HepG2 (cell line): ENCODE data around the gene PRDX6. TPM values are rescaled to one million over a fixed set of nuclear protein-coding genes. Genes with fewer than 3 reads are reported as not detected.
"Not testable (repeated sequence)": the region's sequence is repeated elsewhere in the genome, so short reads cannot be mapped to it uniquely, and the experiment has no call there.

ENCODE experiments used
- ATAC-seq: fragments of 200-7000 bp; cut with Tn5 transposase; 3 replicates; pipeline ENCODE4 v1.9.1; 2020; ENCODE audit warnings: mild to moderate bottlenecking, moderate library complexity
- BruUV-seq: library from RNA; stranded (reverse); fragments of 400-500 nt; replicated peaks from 2 replicates; lab custom pipeline; 2021; lab: Mats Ljungman, UMichigan
- CTCF ChIA-PET: fragments of 300-600 bp; formaldehyde crosslinking; extraction: SDS; loops from one replicate; lab custom pipeline; 2021; ENCODE audit warnings: low total read pairs, inconsistent platforms, low intra/inter-chr PET ratio; lab: Yijun Ruan, JAX
- POLR2A ChIA-PET: fragments of 350-600 bp; sonication (Branson Sonifier 250); formaldehyde crosslinking; loops from one replicate; lab custom pipeline; 2020; ENCODE audit warnings: antibody characterized with exemption, inconsistent platforms; lab: Yijun Ruan, JAX
- DNase-seq: peaks from one replicate; pipeline ENCODE4 v3.0.0-alpha.2; 2015; ENCODE audit warnings: low spot score
- FAIRE-seq: peaks from 3 replicates; lab custom pipeline; 2011; peaks lifted over from hg19 to GRCh38; lab: Jason Lieb, UNC
- H2AFZ ChIP-seq: one replicate; pipeline ENCODE4 v1.6.1; 2011; ENCODE audit warnings: low read length, inconsistent platforms
- H3K27ac ChIP-seq: fragments of 300-600 bp; 3 replicates; pipeline ENCODE4 v1.8.0; 2011; ENCODE audit warnings: mixed run types, mild to moderate bottlenecking, mixed read lengths, low read length, inconsistent platforms; ENCODE audit not compliant: insufficient read depth; ENCODE audit errors: extremely low read length
- H3K27me3 ChIP-seq, 2 experiments: fragments of 200-600 bp in 1 of 2; 2 replicates in 1 of 2; 3 replicates in 1 of 2; pipeline versions ENCODE4 v1.6.0 to v1.8.0; 2011; ENCODE audit warnings: low read length in 2 of 2, mild to moderate bottlenecking in 2 of 2, moderate library complexity in 2 of 2, inconsistent platforms in 1 of 2; ENCODE audit not compliant: insufficient read depth in 2 of 2, control insufficient read depth in 1 of 2
- H3K36me3 ChIP-seq, 2 experiments: fragments of 200-600 bp in 1 of 2; replicated peaks in 1 of 2; 2 replicates in 1 of 2; 3 replicates in 1 of 2; pipeline versions ENCODE4 v1.5.1 to v1.8.0; 2011; ENCODE audit warnings: low read length in 2 of 2, inconsistent platforms in 1 of 2; ENCODE audit not compliant: insufficient read depth in 2 of 2, control insufficient read depth in 1 of 2
- H3K4me1 ChIP-seq: 2 replicates; pipeline ENCODE4 v1.5.1; 2012; ENCODE audit warnings: low read length, inconsistent platforms; ENCODE audit not compliant: insufficient read depth
- H3K4me2 ChIP-seq: 2 replicates; pipeline ENCODE4 v1.6.0; 2011; ENCODE audit warnings: low read depth, low read length, inconsistent platforms
- H3K4me3 ChIP-seq, 3 experiments: fragments of 200-600 bp in 1 of 3; sonication (generic), shearing (Covaris generic) in 1 of 3; replicated peaks in 1 of 3; 2 replicates each; pipeline ENCODE4 v1.5.1; 2011 to 2016; ENCODE audit warnings: low read length in 3 of 3, inconsistent platforms in 2 of 3, low read depth in 2 of 3, mild to moderate bottlenecking in 2 of 3, control low read depth in 1 of 3, mixed read lengths in 1 of 3; ENCODE audit not compliant: insufficient read depth in 1 of 3
- H3K79me2 ChIP-seq: one replicate; pipeline ENCODE4 v1.6.1; 2011; ENCODE audit warnings: low read length, inconsistent platforms; ENCODE audit not compliant: insufficient read depth
- H3K9ac ChIP-seq: 2 replicates; pipeline ENCODE4 v1.6.0; 2011; ENCODE audit warnings: mild to moderate bottlenecking, low read depth, low read length, inconsistent platforms; ENCODE audit not compliant: insufficient read depth
- H3K9me3 ChIP-seq: 2 replicates; pipeline ENCODE4 v1.5.1; 2012; ENCODE audit warnings: mild to moderate bottlenecking, low read length
- H4K20me1 ChIP-seq: 2 replicates; pipeline ENCODE4 v1.6.0; 2011; ENCODE audit warnings: inconsistent platforms, mild to moderate bottlenecking, low read length, moderate library complexity; ENCODE audit not compliant: insufficient read depth
- CC2D1A ChIP-seq: sonication (generic); formaldehyde crosslinking; IDR thresholded peaks from 2 replicates; pipeline ENCODE4 v1.8.1; 2023; ENCODE audit warnings: mild to moderate bottlenecking, missing genetic modification reagents
- CCDC6 ChIP-seq: sonication (generic); formaldehyde crosslinking; IDR thresholded peaks from 2 replicates; pipeline ENCODE4 v1.8.1; 2022; ENCODE audit warnings: mild to moderate bottlenecking, missing genetic modification reagents, moderate library complexity
- CHD4 ChIP-seq: fragments of 200-600 bp; sonication (generic); IDR thresholded peaks from 2 replicates; pipeline ENCODE4 v1.7.0; 2017; ENCODE audit warnings: mild to moderate bottlenecking, low read length, borderline replicate concordance
- ELF4 ChIP-seq: sonication (generic); formaldehyde crosslinking; IDR thresholded peaks from 2 replicates; pipeline ENCODE4 v1.5.0; 2020; ENCODE audit warnings: missing genetic modification reagents, mild to moderate bottlenecking, moderate library complexity, borderline replicate concordance
- FOXK1 ChIP-seq: sonication (generic); formaldehyde crosslinking; IDR thresholded peaks from 2 replicates; pipeline ENCODE4 v1.4.0; 2020; ENCODE audit warnings: low read depth, missing genetic modification reagents, borderline replicate concordance
- KLF6 ChIP-seq: IDR thresholded peaks from 2 replicates; pipeline ENCODE4 v1.8.0; 2016; ENCODE audit warnings: missing biosample characterization, missing genetic modification reagents
- MYC ChIP-seq: sonication (generic); formaldehyde crosslinking; IDR thresholded peaks from 2 replicates; pipeline ENCODE4 v1.9.0; 2021; ENCODE audit warnings: missing genetic modification reagents, borderline replicate concordance
- SMC3 ChIP-seq: IDR thresholded peaks from 2 replicates; pipeline ENCODE4 v1.6.1; 2011; ENCODE audit warnings: low read length, improper control_type of control experiment
- SRF ChIP-seq: IDR thresholded peaks from 2 replicates; pipeline ENCODE4 v1.6.1; 2011; ENCODE audit warnings: mild to moderate bottlenecking, low read depth, low read length, moderate library complexity
- ZNF605 ChIP-seq: sonication (generic); formaldehyde crosslinking; IDR thresholded peaks from 2 replicates; pipeline ENCODE4 v1.8.0; 2022; ENCODE audit warnings: mild to moderate bottlenecking, missing genetic modification reagents
- ZNF724P ChIP-seq: sonication (generic); formaldehyde crosslinking; IDR thresholded peaks from 2 replicates; pipeline ENCODE4 v1.8.0; 2022; ENCODE audit warnings: missing genetic modification reagents, borderline replicate concordance
- ZNF776 ChIP-seq: sonication (generic); formaldehyde crosslinking; IDR thresholded peaks from 2 replicates; pipeline ENCODE4 v1.4.0; 2020; ENCODE audit warnings: mild to moderate bottlenecking, missing genetic modification reagents
- ZNF800 ChIP-seq: sonication (generic); formaldehyde crosslinking; IDR thresholded peaks from 2 replicates; pipeline ENCODE4 v1.4.0; 2020; ENCODE audit warnings: missing genetic modification reagents
- ZNF879 ChIP-seq: sonication (generic); formaldehyde crosslinking; IDR thresholded peaks from 2 replicates; pipeline ENCODE4 v1.8.1; 2023; ENCODE audit warnings: missing genetic modification reagents
- WGBS: methylation state at CpG from one replicate; pipeline ENCODE4 v1.1.6; 2017; ENCODE audit warnings: low lambda C conversion rate; 5-methylcytosine and 5-hydroxymethylcytosine counted together
- in situ Hi-C: cut with HindIII; loops from 2 replicates; pipeline ENCODE4 v1.10.0; 2017; ENCODE audit warnings: low pct_unique_long_range_greater_than_20kb; ENCODE audit not compliant: extremely low pct_ligation_motif_present
- intact Hi-C: fragments of 100-400 bp; cut with micrococcal nuclease; formaldehyde crosslinking; loops from one replicate; pipeline ENCODE4 v1.10.0; 2022; ENCODE audit not compliant: unreplicated experiment
- polyA plus RNA-seq, 8 experiments: library from polyadenylated mRNA; depleted of rRNA in 3 of 8; stranded (reverse) in 7 of 8; unstranded in 1 of 8; fragments of >200 nt; fragmentation: Illumina TruSeq in 4 of 8; extraction: Trizol in 4 of 8; gene quantifications; 2 replicates each; pipeline versions ENCODE4 v1.2.1 to v1.2.3, GENCODE V29; 2011 to 2016; ENCODE audit warnings: low read depth in 4 of 8, missing spikeins in 1 of 8, mixed read lengths in 1 of 8; ENCODE audit not compliant: insufficient read depth in 1 of 8
- total RNA-seq, 5 experiments: library from RNA; depleted of rRNA; stranded (reverse); fragments of >200 nt; fragmentation: Illumina TruSeq; extraction: Trizol; gene quantifications; 2 replicates each; pipeline ENCODE4 v1.2.3, GENCODE V29; 2016; ENCODE audit warnings: low read depth in 1 of 5

PRDX6 gene
- total and polyA plus RNA-seq, 2 of the 13 experiments (the other 11 are each of a cell fraction or from before 2014, with no cell fraction given), result 224 to 309 TPM

GRCh38 chr1:173459885-173460284, 17.2 kb upstream of the PRDX6 start:
- FAIRE-seq, result no peak
- Histone ChIP-seq H3K27me3 (no peaks in the 10 kb centered on the region), H3K4me1 (no peaks in the 10 kb centered on the region), H3K4me3 (no peak overlapping the region), H3K4me2 (no peak overlapping the region), H4K20me1 (no peaks in the 10 kb centered on the region), H3K9me3 (no peaks in the 10 kb centered on the region), H3K27ac (no peak overlapping the region), H3K36me3 (peaks cover 17 to 25% of the 10 kb centered on the region in 2 experiments; a peak in 4 of 5 replicates), H3K79me2 (peaks cover 6% of the 10 kb centered on the region), H3K9ac (no peak overlapping the region), H2AFZ (no peak overlapping the region)
- ATAC-seq, result no peak
- TF ChIP-seq CHD4 (no peak), MYC (CRISPR knock-in tag) (no peak), ZNF605 (CRISPR knock-in tag) (no peak), CC2D1A (CRISPR knock-in tag) (no peak), SRF (no peak), CCDC6 (CRISPR knock-in tag) (no peak), ZNF800 (no peak), FOXK1 (CRISPR knock-in tag) (no peak), ELF4 (CRISPR knock-in tag) (no peak), ZNF879 (CRISPR knock-in tag) (no peak), SMC3 (no peak), KLF6 (CRISPR knock-in tag) (no peak), ZNF724P (CRISPR knock-in tag) (no peak), ZNF776 (CRISPR knock-in tag) (no peak)
- CTCF ChIA-PET, result no interaction called here
- no peak for DNase-seq
- WGBS, result 84% methylated on average over 3 of the region's 4 CpGs
- POLR2A ChIA-PET, result no interaction called here
- no TSS peak for BruUV-seq
- intact Hi-C loops, result no loop called here
- in situ Hi-C loops, result no loop called here

- H3K4me2 ChIP-seq, H2AFZ ChIP-seq, H4K20me1 ChIP-seq, in situ Hi-C loops, ATAC-seq, FAIRE-seq, H3K79me2 ChIP-seq, BruUV-seq, POLR2A ChIA-PET, H3K27me3 ChIP-seq, CTCF ChIA-PET, H3K9me3 ChIP-seq, DNase-seq, H3K4me1 ChIP-seq, H3K4me3 ChIP-seq, H3K9ac ChIP-seq, H3K27ac ChIP-seq, intact Hi-C loops: not testable (repeated sequence)
- 91% methylated on average over 2 of the region's 2 CpGs for whole genome bisulfite sequencing
- H3K36me3 ChIP-seq, result peaks cover 17 to 25% of the 10 kb centered on the region in 2 experiments; a peak in 4 of 5 replicates
Observed at GRCh38 chr1:173462666-173463065, 14.5 kb upstream of the PRDX6 start.
